ENCODE results near the gene REC8. TPM values are rescaled to one million over a fixed set of nuclear protein-coding genes. Genes with fewer than 3 reads are reported as not detected.
A peak's percentile ranks its signal among the peaks of the same experiment; 100 is the strongest.

REC8 gene
- total and polyA plus RNA-seq, 2 of the 13 experiments (the other 11 are each of a cell fraction or from before 2014, with no cell fraction given), result 3.4 to 14.7 TPM

GRCh38 chr14:24130717-24131548 is 40.9 kb upstream of the REC8 start (continued):
- TF ChIP-seq TFDP1 (CRISPR knock-in tag; IDR thresholded peaks at IDR 0.05; ENCODE audit: borderline replicate concordance) (no peak; the same call in 1 of the 2 replicates), SOX6 (IDR thresholded peaks at IDR 0.05) (no peak), SOX6 (CRISPR knock-in tag; IDR thresholded peaks at IDR 0.05) (peak; percentile 66; the same call in 1 of the 2 replicates), BORCS8-MEF2B (CRISPR knock-in tag; IDR thresholded peaks at IDR 0.05) (peak; percentile 84), ZNF670 (CRISPR knock-in tag; IDR thresholded peaks at IDR 0.05; ENCODE audit: borderline replicate concordance) (no peak), MTA3 (CRISPR knock-in tag; IDR thresholded peaks at IDR 0.05) (no peak), BCL3 (CRISPR knock-in tag; IDR thresholded peaks at IDR 0.05) (peak; percentile 39; the same call in 1 of the 2 replicates), MATR3 (CRISPR knock-in tag; IDR thresholded peaks at IDR 0.05) (no peak), ZNF224 (CRISPR knock-in tag; IDR thresholded peaks at IDR 0.05) (no peak), ZSCAN25 (CRISPR knock-in tag; IDR thresholded peaks at IDR 0.05) (peak; percentile 100), GATAD2A (CRISPR knock-in tag; IDR thresholded peaks at IDR 0.05) (peak; percentile 54; the same call in 1 of the 2 replicates), ZNF276 (CRISPR knock-in tag; IDR thresholded peaks at IDR 0.05; ENCODE audit: low read depth) (no peak), HDAC1 (CRISPR knock-in tag; IDR thresholded peaks at IDR 0.05) (no peak), ZNF710 (CRISPR knock-in tag; IDR thresholded peaks at IDR 0.05; ENCODE audit: borderline replicate concordance) (no peak; the same call in 1 of the 2 replicates), ZNF414 (CRISPR knock-in tag; IDR thresholded peaks at IDR 0.05) (peak; percentile 86; the same call in 1 of the 2 replicates), ZNF878 (CRISPR knock-in tag; IDR thresholded peaks at IDR 0.05) (no peak)

Measured in HepG2 (cell line).